A549 (cell line): ENCODE results near the gene GRID1. TPM values are rescaled to one million over a fixed set of nuclear protein-coding genes. Genes with fewer than 3 reads are reported as not detected.

Experiments
- ATAC-seq, 2 experiments: fragments of 200-7000 bp in 1 of 2; fragments of >200 bp in 1 of 2; cut with Nextera tagmentation in 1 of 2; cut with Tn5 transposase in 1 of 2; 3 replicates each; pipeline versions ENCODE4 v1.8.0 to v1.9.1; 2018 to 2020; ENCODE audit warnings: mild to moderate bottlenecking in 1 of 2, moderate library complexity in 1 of 2
- CTCF ChIA-PET: fragments of 300-600 bp; sonication (Branson Sonifier 250); formaldehyde crosslinking; extraction: SDS; loops from one replicate; lab custom pipeline; 2021; ENCODE audit warnings: antibody characterized with exemption, inconsistent platforms; lab: Yijun Ruan, JAX
- POLR2A ChIA-PET: fragments of 350-600 bp; formaldehyde crosslinking; extraction: SDS; loops from one replicate; lab custom pipeline; 2021; ENCODE audit warnings: antibody characterized with exemption, inconsistent platforms; lab: Yijun Ruan, JAX
- DNase-seq, 2 experiments: peaks; one replicate each; pipeline versions ENCODE4 v3.0.0 to v3.0.0-alpha.2; 2011 to 2016; ENCODE audit warnings: low read depth in 1 of 2, low spot score in 1 of 2
- FAIRE-seq: peaks from 2 replicates; lab custom pipeline; 2011; peaks lifted over from hg19 to GRCh38; lab: Jason Lieb, UNC
- H3K27ac ChIP-seq, 2 experiments: fragments of >200 bp; sonication (Bioruptor Twin); formaldehyde crosslinking; 3 replicates each; pipeline ENCODE4 v1.5.1; 2016 to 2017
- H3K4me1 ChIP-seq: fragments of >200 bp; sonication (Bioruptor Twin); formaldehyde crosslinking; 3 replicates; pipeline ENCODE4 v1.6.1; 2016
- H3K4me2 ChIP-seq: fragments of >200 bp; sonication (Bioruptor Twin); formaldehyde crosslinking; 3 replicates; pipeline ENCODE4 v1.6.1; 2016
- H3K4me3 ChIP-seq: fragments of >200 bp; sonication (Bioruptor Twin); formaldehyde crosslinking; 3 replicates; pipeline ENCODE4 v1.5.1; 2016
- H3K9me3 ChIP-seq: fragments of >200 bp; sonication (Bioruptor Twin); formaldehyde crosslinking; 3 replicates; pipeline ENCODE4 v1.6.1; 2016
- CBX2 ChIP-seq: fragments of 200-600 bp; sonication (generic); IDR thresholded peaks from 2 replicates; pipeline ENCODE4 v1.6.1; 2016; ENCODE audit warnings: low read depth, mild to moderate bottlenecking, borderline replicate concordance
- CBX8 ChIP-seq: fragments of 200-600 bp; sonication (generic); IDR thresholded peaks from 2 replicates; pipeline ENCODE4 v1.6.1; 2016
- CHD2 ChIP-seq: fragments of 150-350 bp; IDR thresholded peaks from 2 replicates; pipeline ENCODE4 v1.6.1; 2014; ENCODE audit warnings: low read length; ENCODE audit not compliant: partially characterized antibody
- CHD4 ChIP-seq: fragments of 200-600 bp; sonication (generic); IDR thresholded peaks from 2 replicates; pipeline ENCODE4 v1.6.1; 2016; ENCODE audit warnings: antibody characterized with exemption, mild to moderate bottlenecking, borderline replicate concordance
- EHF ChIP-seq: fragments of 250-450 bp; sonication (Bioruptor Pico); IDR thresholded peaks from 2 replicates; pipeline ENCODE4 v1.5.0; 2020; ENCODE audit warnings: mild to moderate bottlenecking
- EHMT2 ChIP-seq: fragments of 200-600 bp; sonication (generic); IDR thresholded peaks from 2 replicates; pipeline ENCODE4 v1.6.1; 2016; ENCODE audit warnings: antibody characterized with exemption, low read depth, mild to moderate bottlenecking, moderate library complexity
- FOSB ChIP-seq: fragments of 250-450 bp; sonication (Bioruptor Pico); IDR thresholded peaks from 2 replicates; pipeline ENCODE4 v1.5.0; 2020; ENCODE audit warnings: mild to moderate bottlenecking, moderate library complexity
- FOSL2 ChIP-seq, 2 experiments: fragments of 450-650 bp in 1 of 2; fragments of >200 bp in 1 of 2; sonication (Bioruptor Twin) in 1 of 2; formaldehyde crosslinking; IDR thresholded peaks; 2 replicates each; pipeline versions ENCODE4 v1.5.0 to v1.6.1; 2016 to 2020; ENCODE audit warnings: mild to moderate bottlenecking in 1 of 2, moderate library complexity in 1 of 2
- FOXS1 ChIP-seq: fragments of 250-450 bp; sonication (Bioruptor Pico); IDR thresholded peaks from 2 replicates; pipeline ENCODE4 v1.5.0; 2020; ENCODE audit warnings: mild to moderate bottlenecking, moderate library complexity
- HEYL ChIP-seq: fragments of 250-450 bp; sonication (Bioruptor Pico); IDR thresholded peaks from 2 replicates; pipeline ENCODE4 v1.8.0; 2021; ENCODE audit warnings: mild to moderate bottlenecking, moderate library complexity
- KDM5A ChIP-seq: fragments of 200-600 bp; sonication (generic); IDR thresholded peaks from 2 replicates; pipeline ENCODE4 v1.6.1; 2016; ENCODE audit warnings: antibody characterized with exemption, mild to moderate bottlenecking
- MAFK ChIP-seq: fragments of 450-650 bp; IDR thresholded peaks from 2 replicates; pipeline ENCODE4 v1.6.1; 2014; ENCODE audit not compliant: partially characterized antibody
- NR3C1 ChIP-seq: fragments of >200 bp; sonication (Bioruptor Twin); formaldehyde crosslinking; IDR thresholded peaks from 3 replicates; pipeline ENCODE4 v1.6.1; 2017
- PHF8 ChIP-seq: fragments of 200-600 bp; sonication (generic); IDR thresholded peaks from 2 replicates; pipeline ENCODE4 v1.6.1; 2016; ENCODE audit warnings: low read depth, mild to moderate bottlenecking, antibody characterized with exemption, moderate library complexity, borderline replicate concordance
- POLR2AphosphoS2 ChIP-seq: conservative IDR thresholded peaks from 2 replicates; pipeline ENCODE4 v1.6.1; 2012; ENCODE audit warnings: low read length, improper control_type of control experiment, inconsistent platforms
- RARB ChIP-seq: fragments of 250-450 bp; sonication (Bioruptor Pico); IDR thresholded peaks from 2 replicates; pipeline ENCODE4 v1.8.0; 2021; ENCODE audit warnings: mild to moderate bottlenecking, moderate library complexity
- TP53 ChIP-seq: fragments of 250-450 bp; sonication (Bioruptor Pico); IDR thresholded peaks from 2 replicates; pipeline ENCODE4 v1.5.0; 2021; ENCODE audit warnings: mild to moderate bottlenecking, moderate library complexity
- ZC3H11A ChIP-seq: fragments of 450-650 bp; IDR thresholded peaks from 2 replicates; pipeline ENCODE4 v1.6.1; 2014; ENCODE audit warnings: antibody characterized with exemption, mild to moderate bottlenecking
- ZFP36 ChIP-seq: fragments of 450-650 bp; IDR thresholded peaks from 2 replicates; pipeline ENCODE4 v1.6.1; 2014; ENCODE audit warnings: borderline replicate concordance; ENCODE audit not compliant: partially characterized antibody
- ZSCAN20 ChIP-seq: fragments of 250-450 bp; sonication (Bioruptor Pico); IDR thresholded peaks from 2 replicates; pipeline ENCODE4 v1.8.0; 2022; ENCODE audit warnings: mild to moderate bottlenecking, moderate library complexity
- WGBS: methylation state at CpG from one replicate; pipeline ENCODE4 v1.1.6; 2017; ENCODE audit errors: missing lambda C conversion rate; 5-methylcytosine and 5-hydroxymethylcytosine counted together
- polyA plus RNA-seq, 4 experiments: library from polyadenylated mRNA; depleted of rRNA in 3 of 4; stranded (reverse); fragments of >200 nt; fragmentation: RNase III in 1 of 4; extraction: RNeasy Plus Mini Kit Qiagen cat#74134 plus additional on column Dnase treatment in 1 of 4; gene quantifications; 2 replicates in 3 of 4; 3 replicates in 1 of 4; pipeline ENCODE4 v1.2.3, GENCODE V29; 2011 to 2017
- TF ChIP-seq, protein P1 (sequence below): IDR thresholded peaks from 2 replicates; pipeline ENCODE4 v1.6.1; 2012; ENCODE audit warnings: low read depth, borderline replicate concordance
- TF ChIP-seq, protein P2 (sequence below): fragments of >200 bp; sonication (Bioruptor Twin); formaldehyde crosslinking; IDR thresholded peaks from 2 replicates; pipeline ENCODE4 v1.6.1; 2016
- TF ChIP-seq, protein P3 (sequence below): fragments of >200 bp; sonication (Bioruptor Twin); formaldehyde crosslinking; IDR thresholded peaks from 3 replicates; pipeline ENCODE4 v1.6.1; 2016

GRID1 gene
- polyA plus RNA-seq, 2 of the 4 experiments (the other 2 are of a cell fraction), result 0.14 to 0.30 TPM

GRCh38 chr10:85919491-85920021 lies 447.0 kb downstream of the GRID1 start:
- DNase-seq, result no peak
- 29% methylated on average over 3 of the region's 4 CpGs for WGBS
- Histone ChIP-seq H3K4me2 (no peak overlapping the region), H3K27ac (no peak overlapping the region), H3K4me3 (no peak overlapping the region)
- TF ChIP-seq TP53 (CRISPR knock-in tag) (no peak), MAFK (peak; percentile 82)
- TF ChIP-seq, all 56 proteins: peak for 1
- Histone ChIP-seq H3K9me3 (no peaks in the 10 kb centered on the region), H3K4me1 (no peaks in the 10 kb centered on the region)
- ChIA-PET CTCF (no interaction called here), POLR2A (no interaction called here)
- ATAC-seq (no peak; a peak in 1 of 6 replicates), FAIRE-seq (no peak)

- no peak overlapping the region for H3K27ac ChIP-seq
- POLR2A ChIA-PET, result no interaction called here
- ATAC-seq (no peak), FAIRE-seq (no peak), DNase-seq (no peak)
- H3K4me3 ChIP-seq, result no peak overlapping the region
- TF ChIP-seq ZFP36, result no peak
- TF ChIP-seq CHD2, result no peak
- no peak for TF ChIP-seq FOSL2 (IDR thresholded peaks at IDR 0.05)
- TF ChIP-seq FOSL2 (CRISPR knock-in tag; IDR thresholded peaks at IDR 0.05), result no peak
- no peak for TF ChIP-seq FOSB (CRISPR knock-in tag)
- no peak for TF ChIP-seq CHD4
- TF ChIP-seq KDM5A, result no peak
- no peak for TF ChIP-seq CBX2
- TF ChIP-seq, protein P1, sequence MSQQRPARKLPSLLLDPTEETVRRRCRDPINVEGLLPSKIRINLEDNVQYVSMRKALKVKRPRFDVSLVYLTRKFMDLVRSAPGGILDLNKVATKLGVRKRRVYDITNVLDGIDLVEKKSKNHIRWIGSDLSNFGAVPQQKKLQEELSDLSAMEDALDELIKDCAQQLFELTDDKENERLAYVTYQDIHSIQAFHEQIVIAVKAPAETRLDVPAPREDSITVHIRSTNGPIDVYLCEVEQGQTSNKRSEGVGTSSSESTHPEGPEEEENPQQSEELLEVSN, result no peak
- no peak for TF ChIP-seq HEYL (CRISPR knock-in tag)
- CTCF ChIA-PET, result interaction anchor here (1.2 kb wide), 1 partner anchor 111 kb away, joined by 6 read pairs; no protein-coding TSS in a partner anchor
- WGBS, result 59% methylated on average over 3 of the region's 3 CpGs
- H3K4me2 ChIP-seq, result no peak overlapping the region
- H3K9me3 ChIP-seq, result no peaks in the 10 kb centered on the region
- no peaks in the 10 kb centered on the region for H3K4me1 ChIP-seq
Observed at GRCh38 chr10:85918371-85918770, 448.2 kb downstream of the GRID1 start.

DNA sequence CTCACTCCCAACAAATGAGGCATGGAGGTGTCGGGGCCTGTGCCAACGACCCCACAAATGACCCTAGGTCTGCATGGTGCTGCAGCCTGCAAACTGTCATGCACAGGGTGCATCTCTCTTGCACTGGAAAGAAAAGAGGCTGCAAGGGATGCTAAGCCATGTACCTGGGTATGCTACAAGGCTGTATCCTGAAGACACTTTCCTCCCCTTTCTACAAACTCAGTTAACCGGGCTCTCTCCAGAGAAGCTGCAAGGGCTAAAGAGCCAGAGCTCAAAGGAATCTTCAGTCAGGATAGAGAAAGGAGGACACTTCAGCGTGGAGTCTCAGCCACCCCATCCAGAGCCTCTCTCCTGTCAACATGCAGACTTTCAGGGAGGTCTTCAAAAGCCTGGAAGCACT lies 449.0 kb downstream of the GRID1 start:
- FAIRE-seq (no peak), DNase-seq (no peak), ATAC-seq (no peak)
- POLR2A ChIA-PET, result no interaction called here
- Histone ChIP-seq H3K27ac (no peak overlapping the region), H3K9me3 (no peaks in the 10 kb centered on the region), H3K4me1 (no peaks in the 10 kb centered on the region), H3K4me2 (no peak overlapping the region), H3K4me3 (no peak overlapping the region)
- TF ChIP-seq, protein P1, result no peak
- TF ChIP-seq, protein P2, sequence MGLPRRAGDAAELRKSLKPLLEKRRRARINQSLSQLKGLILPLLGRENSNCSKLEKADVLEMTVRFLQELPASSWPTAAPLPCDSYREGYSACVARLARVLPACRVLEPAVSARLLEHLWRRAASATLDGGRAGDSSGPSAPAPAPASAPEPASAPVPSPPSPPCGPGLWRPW, result no peak
- TF ChIP-seq FOXS1 (CRISPR knock-in tag), result no peak
- TF ChIP-seq, protein P3, sequence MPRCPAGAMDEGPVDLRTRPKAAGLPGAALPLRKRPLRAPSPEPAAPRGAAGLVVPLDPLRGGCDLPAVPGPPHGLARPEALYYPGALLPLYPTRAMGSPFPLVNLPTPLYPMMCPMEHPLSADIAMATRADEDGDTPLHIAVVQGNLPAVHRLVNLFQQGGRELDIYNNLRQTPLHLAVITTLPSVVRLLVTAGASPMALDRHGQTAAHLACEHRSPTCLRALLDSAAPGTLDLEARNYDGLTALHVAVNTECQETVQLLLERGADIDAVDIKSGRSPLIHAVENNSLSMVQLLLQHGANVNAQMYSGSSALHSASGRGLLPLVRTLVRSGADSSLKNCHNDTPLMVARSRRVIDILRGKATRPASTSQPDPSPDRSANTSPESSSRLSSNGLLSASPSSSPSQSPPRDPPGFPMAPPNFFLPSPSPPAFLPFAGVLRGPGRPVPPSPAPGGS, result no peak
- TF ChIP-seq PHF8, result no peak
- no peak for TF ChIP-seq ZC3H11A
- no peak for TF ChIP-seq NR3C1
- TF ChIP-seq EHF (CRISPR knock-in tag), result no peak
- no peak for TF ChIP-seq ZFP36
- no peak for TF ChIP-seq EHMT2
- TF ChIP-seq KDM5A, result no peak
- TF ChIP-seq CHD2, result no peak
- TF ChIP-seq POLR2AphosphoS2, result no peak
- no peak for TF ChIP-seq RARB (CRISPR knock-in tag)
- no peak for TF ChIP-seq CBX8
- no peak for TF ChIP-seq ZSCAN20 (CRISPR knock-in tag)
- TF ChIP-seq FOSL2 (IDR thresholded peaks at IDR 0.05), result no peak
- TF ChIP-seq FOSL2 (CRISPR knock-in tag; IDR thresholded peaks at IDR 0.05), result no peak
- CTCF ChIA-PET, result interaction anchor here (0.6 to 1.2 kb wide), 2 partner anchors 110 to 1118 kb away, joined by 3 to 6 read pairs; no protein-coding TSS in a partner anchor
- 11% methylated on average over 4 of the region's 4 CpGs for WGBS
